COLO829 (cell line): Measurements from ENCODE around the gene MVP.
A peak's percentile ranks its signal among the peaks of the same experiment; 100 is the strongest.
"Not testable (repeated sequence)": the region's sequence is repeated elsewhere in the genome, so short reads cannot be mapped to it uniquely, and the experiment has no call there.

ENCODE experiments used
- DNase-seq: peaks from one replicate; pipeline ENCODE4 v3.0.0; 2012; ENCODE audit warnings: low spot score

Gene MVP

GRCh38 chr16:29843931-29844330 lies 23.7 kb downstream of the MVP start:
- DNase-seq: no peak

- DNase-seq: no peak
Observed at GRCh38 chr16:29844575-29845331, 24.5 kb downstream of the MVP start.

- no peak for DNase-seq
Observed at GRCh38 chr16:29845656-29846055, 25.4 kb downstream of the MVP start.

GRCh38 chr16:29848420-29849297 lies 28.4 kb downstream of the MVP start:
- peak; percentile 67 for DNase-seq

GRCh38 chr16:29849505-29849904 lies 29.2 kb downstream of the MVP start:
- DNase-seq: no peak

GRCh38 chr16:29850998-29851397 lies 30.7 kb downstream of the MVP start:
- DNase-seq: no peak

- DNase-seq: peak; percentile 65
Observed at GRCh38 chr16:29852654-29853053, 32.4 kb downstream of the MVP start.

GRCh38 chr16:29854520-29855100 lies 34.3 kb downstream of the MVP start:
- DNase-seq: no peak

GRCh38 chr16:29857133-29857760 lies 37.0 kb downstream of the MVP start:
- no peak for DNase-seq

GRCh38 chr16:29858149-29858849 lies 38.0 kb downstream of the MVP start:
- no peak for DNase-seq

GRCh38 chr16:29858974-29859373 lies 38.7 kb downstream of the MVP start:
- no peak for DNase-seq

GRCh38 chr16:29860218-29860617 lies 40.0 kb downstream of the MVP start:
- no peak for DNase-seq

GRCh38 chr16:29862383-29862883 lies 42.2 kb downstream of the MVP start:
- DNase-seq: no peak

- peak; percentile 90 for DNase-seq
Observed at GRCh38 chr16:29862884-29863668, 42.8 kb downstream of the MVP start, which contains the start of gene CDIPT. Gene CDIPT (minus strand): TSS chr16:29863226. CDS start chr16:29862857, 369 bp downstream.

GRCh38 chr16:29863669-29863984 lies 43.4 kb downstream of the MVP start:
- DNase-seq: no peak

- no peak for DNase-seq
Observed at GRCh38 chr16:29864205-29864604, 43.9 kb downstream of the MVP start.

- DNase-seq: no peak
Observed at GRCh38 chr16:29868396-29869009, 48.2 kb downstream of the MVP start.

- not testable (repeated sequence) for DNase-seq
Observed at GRCh38 chr16:29869067-29869466, 48.8 kb downstream of the MVP start.

- no peak for DNase-seq
Observed at GRCh38 chr16:29871822-29872546, 51.7 kb downstream of the MVP start.

- no peak for DNase-seq
Observed at GRCh38 chr16:29873319-29873718, 53.1 kb downstream of the MVP start.
